8988T (cell line): ENCODE measurements around the gene KCNK1.

Experiments used
- DNase-seq: peaks from one replicate; pipeline ENCODE4 v3.0.0; 2011

The KCNK1 gene

GRCh38 chr1:233640179-233640578, 26.3 kb downstream of the KCNK1 start:
- DNase-seq, result no peak

- DNase-seq, result no peak
Observed at GRCh38 chr1:233641029-233641428, 27.1 kb downstream of the KCNK1 start.

- no peak for DNase-seq
Observed at GRCh38 chr1:233647073-233647472, 33.2 kb downstream of the KCNK1 start.

- DNase-seq, result no peak
Observed at GRCh38 chr1:233647636-233648035, 33.7 kb downstream of the KCNK1 start.

- no peak for DNase-seq
Observed at GRCh38 chr1:233651061-233651460, 37.2 kb downstream of the KCNK1 start.

DNA sequence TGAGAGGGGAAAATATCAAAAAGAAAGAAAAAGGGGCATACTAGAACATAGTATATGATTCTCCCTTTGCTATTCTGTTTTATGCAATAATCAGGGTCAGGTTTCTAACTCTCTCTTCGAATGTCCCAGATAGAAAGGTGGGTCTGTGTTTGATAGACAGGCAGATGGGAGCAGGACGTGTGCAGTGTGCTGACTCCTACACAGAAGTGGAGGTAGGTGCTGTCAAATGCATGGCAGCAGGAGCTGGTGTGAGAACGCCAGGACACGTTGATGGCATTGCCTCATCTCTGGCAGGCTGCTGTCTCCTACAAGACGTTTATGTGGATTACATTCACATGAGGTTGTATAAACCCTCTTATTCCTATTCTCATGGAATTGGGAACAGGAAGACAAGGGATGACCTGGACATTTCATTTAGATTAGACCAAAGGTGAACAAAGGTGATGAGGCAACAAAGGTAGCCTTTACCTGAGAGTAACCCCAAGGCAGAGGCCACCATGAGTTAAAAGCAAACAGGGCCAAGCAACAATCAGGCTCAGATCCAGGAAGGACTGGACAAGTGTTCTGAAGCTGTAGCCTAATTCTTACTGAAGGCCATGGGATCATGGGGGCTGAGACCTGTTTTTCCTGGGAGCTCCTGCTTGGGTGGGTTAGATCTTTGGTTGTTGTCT, 37.8 kb downstream of the KCNK1 start:
- DNase-seq, result no peak

DNA sequence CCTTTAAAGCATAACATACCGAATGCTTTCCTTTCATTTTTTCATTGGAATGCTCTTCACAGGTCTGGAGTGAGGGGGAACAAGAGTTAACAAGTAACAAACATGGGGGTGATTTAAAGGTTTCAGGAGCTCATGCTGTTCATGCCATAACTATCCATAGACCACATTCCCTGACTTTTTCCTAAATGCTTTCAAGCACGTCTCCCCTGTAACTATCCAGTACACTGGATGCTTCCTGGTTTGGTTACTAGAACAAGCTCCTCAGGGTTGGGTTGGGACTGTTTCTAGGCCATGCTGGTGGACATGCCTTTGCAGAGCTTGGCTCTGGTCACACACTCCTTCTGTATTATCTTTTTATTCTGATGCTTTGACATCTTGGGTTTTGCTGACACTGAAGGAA, 38.6 kb downstream of the KCNK1 start:
- DNase-seq, result no peak

DNA sequence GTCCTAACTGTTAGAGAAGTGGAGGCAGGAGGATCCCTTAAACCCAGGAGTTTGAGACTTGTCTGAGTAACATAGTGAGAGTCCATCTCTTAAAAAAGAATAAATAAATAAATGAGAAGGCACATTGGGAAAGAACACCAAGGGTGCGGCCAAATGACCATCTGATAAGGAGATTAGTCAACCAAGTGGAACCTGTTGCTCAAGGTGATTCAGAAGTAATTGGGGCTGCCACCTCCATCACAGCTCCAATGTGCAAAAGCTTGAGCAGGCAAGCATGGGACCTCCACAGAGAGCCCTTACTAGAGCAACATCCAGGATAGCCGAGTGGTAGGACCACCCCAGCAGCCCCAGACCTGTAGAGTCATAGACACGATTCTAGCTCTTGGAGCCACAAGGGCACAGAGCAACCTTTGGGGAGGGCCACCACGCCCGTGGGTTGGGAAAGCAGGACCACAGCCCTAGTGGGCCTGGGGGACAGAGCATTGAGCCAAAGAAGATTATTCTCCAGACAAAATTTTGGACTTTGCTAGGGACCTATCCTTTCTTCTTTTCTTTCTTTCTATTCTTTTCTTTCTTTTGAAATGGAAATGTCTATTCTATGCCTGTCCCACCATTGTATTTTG, 40.9 kb downstream of the KCNK1 start:
- no peak for DNase-seq

- no peak for DNase-seq
Observed at GRCh38 chr1:233655301-233655740, 41.4 kb downstream of the KCNK1 start.

GRCh38 chr1:233656032-233656635, 42.2 kb downstream of the KCNK1 start:
- no peak for DNase-seq

- no peak for DNase-seq
Observed at GRCh38 chr1:233656687-233657086, 42.8 kb downstream of the KCNK1 start.

GRCh38 chr1:233657466-233657865, 43.6 kb downstream of the KCNK1 start:
- no peak for DNase-seq

DNA sequence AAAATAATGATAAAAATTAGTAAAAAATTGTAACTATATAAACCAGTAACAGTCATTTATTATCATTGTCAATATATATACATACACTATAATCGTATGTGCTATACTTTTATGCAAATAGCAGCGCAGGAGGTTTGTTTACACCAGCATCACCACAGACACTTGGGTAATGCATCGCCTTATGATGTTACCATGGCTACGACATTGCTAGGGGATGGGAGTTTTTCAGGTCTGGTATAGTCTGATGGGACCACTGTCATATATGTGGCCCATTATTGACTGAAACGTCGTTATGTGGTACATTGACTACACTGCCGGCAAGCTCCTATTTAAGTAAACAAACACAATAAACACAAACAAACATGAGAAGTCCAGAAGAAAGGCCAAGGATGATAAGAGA, 45.6 kb downstream of the KCNK1 start:
- no peak for DNase-seq

- DNase-seq, result no peak
Observed at GRCh38 chr1:233661376-233662159, 47.7 kb downstream of the KCNK1 start.

GRCh38 chr1:233662575-233663304, 48.8 kb downstream of the KCNK1 start:
- no peak for DNase-seq

GRCh38 chr1:233664253-233664652, 50.3 kb downstream of the KCNK1 start:
- no peak for DNase-seq

DNA sequence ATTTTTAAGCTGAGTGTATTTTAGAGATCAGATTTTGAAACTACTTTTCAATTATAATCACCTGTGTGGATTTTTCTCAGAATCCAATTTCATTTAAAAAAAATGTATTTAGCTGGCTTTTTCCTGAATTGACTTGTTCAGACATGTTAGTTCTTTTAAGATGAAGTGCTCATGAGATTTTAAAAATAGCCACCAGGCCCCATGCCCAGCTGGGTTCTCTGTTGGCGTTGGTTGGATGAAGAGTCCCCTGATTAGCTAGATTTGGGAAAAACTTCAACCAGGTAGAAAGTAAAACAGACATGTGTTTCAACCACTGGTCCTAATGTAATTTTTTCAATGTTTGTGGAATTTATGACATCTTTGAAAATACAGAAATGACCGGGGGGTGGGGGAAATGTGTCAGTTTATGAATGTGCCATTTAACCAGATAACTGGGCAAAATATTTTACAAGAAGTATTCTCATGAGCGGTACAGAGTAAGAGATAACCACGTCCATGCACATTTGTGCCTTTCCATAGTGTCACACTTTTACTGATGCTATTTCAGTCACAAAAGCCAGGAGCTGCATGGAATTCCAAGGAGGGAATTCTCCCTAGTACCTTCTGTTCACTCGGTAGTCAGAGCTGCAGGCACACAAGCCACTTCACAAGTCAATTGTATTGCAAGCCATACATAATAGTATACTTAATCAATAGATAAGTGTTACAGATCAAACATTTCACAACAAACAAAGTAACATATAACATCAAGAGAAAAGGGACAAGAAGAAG, 51.1 kb downstream of the KCNK1 start:
- no peak for DNase-seq

DNA sequence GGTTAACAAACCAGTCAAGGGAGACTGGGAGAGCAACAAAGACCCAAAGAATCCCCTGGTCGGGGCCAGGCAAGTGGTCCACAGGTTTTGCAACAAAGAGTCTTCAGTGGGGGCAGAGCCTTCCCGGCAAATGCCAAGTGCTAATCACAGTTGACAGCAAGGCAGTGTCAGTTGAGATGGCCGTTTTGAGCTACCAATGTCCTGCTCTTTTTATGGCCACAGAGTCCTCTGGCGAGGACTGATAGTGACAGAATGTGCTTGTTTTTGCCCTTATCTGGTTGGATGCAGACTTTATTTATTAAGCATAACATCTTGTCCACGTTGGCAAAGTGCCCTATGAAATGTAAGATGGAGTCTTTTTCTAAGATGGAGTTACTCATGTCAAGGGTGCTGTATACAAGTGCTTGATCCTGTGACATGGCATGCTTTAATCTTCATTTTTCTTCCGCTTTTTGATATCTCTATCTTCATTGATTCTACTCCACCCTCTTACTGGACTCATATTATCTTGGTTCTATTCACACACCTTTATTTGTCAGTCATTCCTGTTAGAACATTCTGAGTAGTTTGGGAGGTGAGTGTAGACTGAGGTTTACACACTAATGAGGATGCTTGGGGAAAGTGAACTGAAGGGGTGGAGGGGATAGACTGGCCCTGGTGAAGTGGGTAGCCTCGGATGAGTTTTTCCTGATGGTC, 51.8 kb downstream of the KCNK1 start:
- DNase-seq, result no peak

GRCh38 chr1:233667741-233668140, 53.8 kb downstream of the KCNK1 start:
- DNase-seq, result no peak

DNA sequence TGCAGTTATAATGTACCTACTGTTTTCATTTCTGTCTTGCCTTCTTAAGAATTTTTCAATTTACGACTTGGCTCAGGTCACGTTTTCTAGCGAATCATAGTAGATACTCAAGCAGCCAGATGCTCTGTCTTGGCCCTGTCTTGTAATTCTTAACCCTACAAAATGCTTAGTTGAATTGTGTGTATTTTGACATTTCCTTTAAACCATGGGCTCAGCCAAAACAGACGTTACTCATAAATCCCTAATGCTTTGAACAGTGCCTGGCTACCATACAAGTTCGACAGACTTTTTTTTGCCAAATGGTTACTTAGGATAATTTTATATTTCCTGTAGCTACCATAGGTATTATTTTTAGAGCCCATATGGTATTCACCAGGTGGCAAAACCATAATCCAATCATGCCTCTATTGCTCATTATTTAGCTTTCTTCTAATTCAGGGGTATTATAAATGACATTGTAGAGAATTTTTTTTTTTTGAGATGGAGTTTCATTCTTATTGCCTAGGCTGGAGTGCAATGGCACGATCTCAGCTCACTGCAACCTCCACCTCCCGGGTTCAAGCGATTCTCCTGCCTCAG, 54.3 kb downstream of the KCNK1 start:
- no peak for DNase-seq

- peak; percentile 19 for DNase-seq
Observed at GRCh38 chr1:233668725-233669294, 54.9 kb downstream of the KCNK1 start.
